RWPE2 (cell line): ENCODE measurements around the gene KLHL6.

Experiments used
- ATAC-seq: fragments of 200-7000 bp; cut with Tn5 transposase; 3 replicates; pipeline ENCODE4 v1.9.1; 2021; ENCODE audit warnings: low read depth
- DNase-seq: peaks from one replicate; pipeline ENCODE4 v3.0.0-alpha.2; 2020; ENCODE audit warnings: low spot score
- H3K27ac ChIP-seq: fragments of 450-650 bp; 2 replicates; pipeline ENCODE4 v1.5.1; 2017; ENCODE audit warnings: mild to moderate bottlenecking; ENCODE audit not compliant: poor library complexity, severe bottlenecking
- H3K27me3 ChIP-seq: fragments of 250-450 bp; sonication (Bioruptor Pico); 2 replicates; pipeline ENCODE4 v1.5.1; 2021; ENCODE audit warnings: mild to moderate bottlenecking, moderate library complexity; ENCODE audit not compliant: insufficient read depth, poor library complexity, severe bottlenecking
- H3K36me3 ChIP-seq: fragments of 250-450 bp; sonication (Bioruptor Pico); 2 replicates; pipeline ENCODE4 v1.5.1; 2020; ENCODE audit warnings: low read depth, mild to moderate bottlenecking, moderate library complexity
- H3K4me1 ChIP-seq: fragments of 250-450 bp; sonication (Bioruptor Pico); 2 replicates; pipeline ENCODE4 v1.5.1; 2021; ENCODE audit warnings: mild to moderate bottlenecking, moderate library complexity; ENCODE audit not compliant: insufficient read depth, poor library complexity, severe bottlenecking
- H3K4me3 ChIP-seq: fragments of 250-450 bp; sonication (Bioruptor Pico); 2 replicates; pipeline ENCODE4 v1.5.1; 2021; ENCODE audit warnings: mild to moderate bottlenecking, moderate library complexity; ENCODE audit not compliant: severe bottlenecking
- H3K9me3 ChIP-seq: fragments of 250-450 bp; sonication (Bioruptor Pico); 2 replicates; pipeline ENCODE4 v1.5.1; 2021; ENCODE audit warnings: mild to moderate bottlenecking, moderate library complexity; ENCODE audit not compliant: severe bottlenecking
- CTCF ChIP-seq: fragments of 450-650 bp; IDR thresholded peaks from one replicate; pipeline ENCODE4 v1.5.1; 2017; ENCODE audit warnings: mild to moderate bottlenecking, moderate library complexity; ENCODE audit not compliant: poor library complexity, severe bottlenecking

The KLHL6 gene

GRCh38 chr3:183590442-183590841, 34.9 kb upstream of the KLHL6 start:
- Histone ChIP-seq H3K27ac (no peak overlapping the region), H3K4me3 (no peak overlapping the region), H3K4me1 (no peaks in the 10 kb centered on the region), H3K9me3 (no peaks in the 10 kb centered on the region), H3K36me3 (no peaks in the 10 kb centered on the region), H3K27me3 (no peaks in the 10 kb centered on the region)
- no peak for TF ChIP-seq CTCF
- no peak for ATAC-seq
- DNase-seq: no peak

- TF ChIP-seq CTCF: no peak
- Histone ChIP-seq H3K9me3 (no peaks in the 10 kb centered on the region), H3K27me3 (no peaks in the 10 kb centered on the region), H3K4me1 (no peaks in the 10 kb centered on the region), H3K27ac (no peak overlapping the region), H3K36me3 (no peaks in the 10 kb centered on the region), H3K4me3 (no peak overlapping the region)
- DNase-seq (no peak), ATAC-seq (no peak)
Observed at GRCh38 chr3:183587336-183587735, 31.8 kb upstream of the KLHL6 start.

GRCh38 chr3:183586477-183586876, 31.0 kb upstream of the KLHL6 start:
- Histone ChIP-seq H3K27me3 (no peaks in the 10 kb centered on the region), H3K4me3 (no peak overlapping the region), H3K27ac (no peak overlapping the region), H3K4me1 (no peaks in the 10 kb centered on the region), H3K9me3 (no peaks in the 10 kb centered on the region), H3K36me3 (no peaks in the 10 kb centered on the region)
- no peak for TF ChIP-seq CTCF
- DNase-seq: no peak
- no peak for ATAC-seq

GRCh38 chr3:183584914-183585280, 29.4 kb upstream of the KLHL6 start:
- Histone ChIP-seq H3K4me3 (no peak overlapping the region), H3K27ac (no peak overlapping the region), H3K4me1 (no peaks in the 10 kb centered on the region), H3K27me3 (no peaks in the 10 kb centered on the region), H3K9me3 (no peaks in the 10 kb centered on the region), H3K36me3 (no peaks in the 10 kb centered on the region)
- DNase-seq: no peak
- no peak for TF ChIP-seq CTCF
- no peak for ATAC-seq

- Histone ChIP-seq H3K27ac (no peak overlapping the region), H3K4me3 (no peak overlapping the region), H3K36me3 (no peaks in the 10 kb centered on the region), H3K9me3 (no peaks in the 10 kb centered on the region), H3K27me3 (no peaks in the 10 kb centered on the region), H3K4me1 (no peaks in the 10 kb centered on the region)
- ATAC-seq: no peak
- DNase-seq: no peak
- no peak for TF ChIP-seq CTCF
Observed at GRCh38 chr3:183584246-183584913, 28.9 kb upstream of the KLHL6 start.
